Panc1 (cell line): ENCODE results near the gene ZNF326. TPM values are rescaled to one million over a fixed set of nuclear protein-coding genes. Genes with fewer than 3 reads are reported as not detected.
A peak's percentile ranks its signal among the peaks of the same experiment; 100 is the strongest.

Source experiments
- ATAC-seq: fragments of 200-7000 bp; cut with Tn5 transposase; 2 replicates; pipeline ENCODE4 v1.9.1; 2020; ENCODE audit warnings: mild to moderate bottlenecking, moderate library complexity
- BruUV-seq: library from RNA; stranded (reverse); fragments of 400-500 nt; replicated peaks from 2 replicates; lab custom pipeline; 2021; lab: Mats Ljungman, UMichigan
- CTCF ChIA-PET: fragments of 300-600 bp; sonication (Branson Sonifier 250); formaldehyde crosslinking; loops from one replicate; lab custom pipeline; 2022; ENCODE audit warnings: antibody characterized with exemption; lab: Charles Lee
- POLR2A ChIA-PET: fragments of 300-600 bp; sonication (Branson Sonifier 250); formaldehyde crosslinking; loops from one replicate; lab custom pipeline; 2022; ENCODE audit warnings: antibody characterized with exemption; lab: Charles Lee
- DNase-seq: peaks from one replicate; pipeline ENCODE4 v3.0.0-alpha.2; 2010; ENCODE audit warnings: low read depth, low spot score
- H3K27ac ChIP-seq: 2 replicates; pipeline ENCODE4 v1.5.1; 2011; ENCODE audit warnings: mild to moderate bottlenecking, low read length, inconsistent platforms
- H3K27me3 ChIP-seq: fragments of 200-500 bp; sonication (Bioruptor generic); 2 replicates; pipeline ENCODE4 v1.6.0; 2014; ENCODE audit warnings: low read length, inconsistent platforms; ENCODE audit not compliant: control insufficient read depth, insufficient read depth
- H3K36me3 ChIP-seq: fragments of 200-500 bp; sonication (Bioruptor generic); 2 replicates; pipeline ENCODE4 v1.5.1; 2014; ENCODE audit warnings: inconsistent platforms, mild to moderate bottlenecking, low read length, moderate library complexity; ENCODE audit not compliant: control insufficient read depth, insufficient read depth
- H3K4me1 ChIP-seq: 2 replicates; pipeline ENCODE4 v1.5.1; 2011; ENCODE audit warnings: inconsistent platforms, mild to moderate bottlenecking, low read length, moderate library complexity; ENCODE audit not compliant: control insufficient read depth, insufficient read depth
- H3K4me3 ChIP-seq, 2 experiments: 2 replicates each; pipeline ENCODE4 v1.5.1; 2011 to 2012; ENCODE audit warnings: low read depth in 2 of 2, low read length in 2 of 2, mild to moderate bottlenecking in 2 of 2, inconsistent platforms in 1 of 2, moderate library complexity in 1 of 2
- H3K9me3 ChIP-seq: fragments of 200-500 bp; sonication (Bioruptor generic); 2 replicates; pipeline ENCODE4 v1.5.1; 2014; ENCODE audit warnings: low read depth, mild to moderate bottlenecking, inconsistent platforms, low read length, moderate library complexity; ENCODE audit not compliant: control insufficient read depth, insufficient read depth
- POLR2AphosphoS5 ChIP-seq: IDR thresholded peaks from 2 replicates; pipeline ENCODE4 v1.6.1; 2012; ENCODE audit warnings: mild to moderate bottlenecking, low read depth, low read length, moderate library complexity
- SIN3A ChIP-seq: IDR thresholded peaks from 2 replicates; pipeline ENCODE4 v1.6.1; 2012; ENCODE audit warnings: low read depth, mild to moderate bottlenecking, low read length, moderate library complexity, borderline replicate concordance; ENCODE audit not compliant: insufficient read depth
- TCF7L2 ChIP-seq: IDR thresholded peaks from 2 replicates; pipeline ENCODE4 v1.6.1; 2011; ENCODE audit warnings: mild to moderate bottlenecking, low read depth, low read length, inconsistent platforms
- in situ Hi-C: cut with HindIII; loops from 2 replicates; pipeline ENCODE4 v1.10.0; 2016; ENCODE audit warnings: low sequenced_read_pairs, low pct_unique_long_range_greater_than_20kb
- intact Hi-C: fragments of 100-400 bp; cut with micrococcal nuclease; formaldehyde crosslinking; loops from one replicate; pipeline ENCODE4 v1.10.0; 2022; ENCODE audit not compliant: unreplicated experiment
- total RNA-seq: library from RNA; stranded (reverse); gene quantifications from one replicate; pipeline ENCODE4 v1.2.1, GENCODE V29; 2021; ENCODE audit not compliant: unreplicated experiment
- TF ChIP-seq, protein P1 (sequence below): fragments of 450-650 bp; IDR thresholded peaks from 2 replicates; pipeline ENCODE4 v1.5.1; 2017; ENCODE audit warnings: mild to moderate bottlenecking
- TF ChIP-seq, protein P2 (sequence below), 2 experiments: IDR thresholded peaks; 2 replicates each; pipeline ENCODE4 v1.6.1; 2011 to 2012; ENCODE audit warnings: low read depth in 2 of 2, control low read depth in 1 of 2, low read length in 1 of 2, mild to moderate bottlenecking in 1 of 2, moderate library complexity in 1 of 2; ENCODE audit not compliant: insufficient read depth in 1 of 2

ZNF326 gene
- total RNA-seq, 1 experiment from 2014 or later, result 19.7 TPM

DNA sequence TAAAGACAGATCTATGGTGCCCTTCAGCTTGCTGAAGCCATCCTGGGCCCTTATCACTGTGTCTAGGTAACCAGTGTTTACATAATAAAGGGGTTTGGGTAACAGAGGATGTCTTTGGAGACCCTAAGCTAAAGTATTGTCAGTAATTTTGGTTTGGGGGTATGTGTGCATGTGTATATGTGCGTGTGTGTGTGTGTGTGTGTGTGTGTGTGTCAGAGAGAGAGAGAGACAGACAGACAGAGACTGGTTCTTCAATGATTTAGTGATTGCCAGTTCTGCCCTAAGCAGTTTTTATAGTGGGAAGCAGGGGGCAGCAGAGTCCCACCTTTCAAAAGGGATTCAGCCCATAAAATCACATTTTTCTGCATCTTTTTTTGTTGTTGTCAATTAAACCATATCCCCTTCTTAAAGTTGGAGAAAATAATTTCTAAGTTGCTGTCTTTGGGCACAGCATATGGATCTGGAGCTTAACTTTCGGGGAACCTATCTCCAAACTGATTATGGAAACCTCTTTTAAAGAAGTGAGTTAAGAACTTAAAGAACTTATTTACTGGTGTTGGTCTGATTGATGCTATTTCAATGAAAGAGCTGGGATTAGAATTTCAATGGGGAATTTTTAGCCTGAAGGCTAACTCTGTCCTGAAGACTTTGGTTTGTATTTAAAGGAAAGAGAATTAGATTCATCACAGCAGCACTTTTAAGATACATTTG, 51.1 kb downstream of the ZNF326 start:
- ChIA-PET POLR2A (interaction anchor here (0.7 kb wide), 1 partner anchor 33 kb away, joined by 4 read pairs; no protein-coding TSS in a partner anchor), CTCF (interaction anchor here (0.6 kb wide), 1 partner anchor 975 kb away, joined by 4 read pairs; no protein-coding TSS in a partner anchor)
- BruUV-seq, result no TSS peak
- H3K27ac ChIP-seq, result no peak overlapping the region
- DNase-seq (peak; percentile 25), ATAC-seq (peak; percentile 74; the same call in 1 of the 2 replicates)
- H3K27me3 ChIP-seq, result peaks cover 3% of the 10 kb centered on the region; the same call in 1 of the 2 replicates
- H3K9me3 ChIP-seq, result no peaks in the 10 kb centered on the region
- no peaks in the 10 kb centered on the region for H3K4me1 ChIP-seq
- no peaks in the 10 kb centered on the region for H3K36me3 ChIP-seq
- no peak for TF ChIP-seq POLR2AphosphoS5
- TF ChIP-seq, protein P1, sequence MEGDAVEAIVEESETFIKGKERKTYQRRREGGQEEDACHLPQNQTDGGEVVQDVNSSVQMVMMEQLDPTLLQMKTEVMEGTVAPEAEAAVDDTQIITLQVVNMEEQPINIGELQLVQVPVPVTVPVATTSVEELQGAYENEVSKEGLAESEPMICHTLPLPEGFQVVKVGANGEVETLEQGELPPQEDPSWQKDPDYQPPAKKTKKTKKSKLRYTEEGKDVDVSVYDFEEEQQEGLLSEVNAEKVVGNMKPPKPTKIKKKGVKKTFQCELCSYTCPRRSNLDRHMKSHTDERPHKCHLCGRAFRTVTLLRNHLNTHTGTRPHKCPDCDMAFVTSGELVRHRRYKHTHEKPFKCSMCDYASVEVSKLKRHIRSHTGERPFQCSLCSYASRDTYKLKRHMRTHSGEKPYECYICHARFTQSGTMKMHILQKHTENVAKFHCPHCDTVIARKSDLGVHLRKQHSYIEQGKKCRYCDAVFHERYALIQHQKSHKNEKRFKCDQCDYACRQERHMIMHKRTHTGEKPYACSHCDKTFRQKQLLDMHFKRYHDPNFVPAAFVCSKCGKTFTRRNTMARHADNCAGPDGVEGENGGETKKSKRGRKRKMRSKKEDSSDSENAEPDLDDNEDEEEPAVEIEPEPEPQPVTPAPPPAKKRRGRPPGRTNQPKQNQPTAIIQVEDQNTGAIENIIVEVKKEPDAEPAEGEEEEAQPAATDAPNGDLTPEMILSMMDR, result peak; percentile 84
- intact Hi-C loops, result loop anchor here (5.0 kb wide), 1 partner anchor 66 kb away; no protein-coding TSS in a partner anchor
- H3K4me3 ChIP-seq, result no peak overlapping the region
- in situ Hi-C loops, result no loop called here

DNA sequence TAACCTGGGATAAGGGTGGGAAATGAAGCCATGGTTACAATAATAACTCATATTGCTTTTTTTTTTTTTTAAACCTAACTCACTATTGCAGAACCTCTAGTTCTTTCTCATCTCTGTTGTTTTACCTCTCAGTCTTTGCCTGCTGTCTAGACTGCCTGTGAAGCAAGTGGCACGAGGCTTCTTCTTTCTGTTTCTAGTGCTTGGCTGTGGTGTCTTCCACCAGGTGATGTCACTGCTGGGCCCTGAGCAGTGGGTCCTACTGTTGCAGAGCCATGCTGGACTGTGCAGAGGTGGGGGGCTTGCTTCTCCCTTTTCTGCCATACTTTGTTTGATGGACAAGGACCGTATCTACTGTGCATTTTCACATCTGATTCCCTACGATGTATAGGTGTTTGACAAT, 51.7 kb downstream of the ZNF326 start:
- H3K36me3 ChIP-seq, result no peaks in the 10 kb centered on the region
- ChIA-PET POLR2A (interaction anchor here (0.7 kb wide), 1 partner anchor 33 kb away, joined by 4 read pairs; no protein-coding TSS in a partner anchor), CTCF (interaction anchor here (0.6 kb wide), 1 partner anchor 975 kb away, joined by 4 read pairs; no protein-coding TSS in a partner anchor)
- no TSS peak for BruUV-seq
- H3K4me3 ChIP-seq, result no peak overlapping the region
- no peaks in the 10 kb centered on the region for H3K9me3 ChIP-seq
- no peak; the same call in 1 of the 2 replicates for ATAC-seq
- TF ChIP-seq, protein P2, sequence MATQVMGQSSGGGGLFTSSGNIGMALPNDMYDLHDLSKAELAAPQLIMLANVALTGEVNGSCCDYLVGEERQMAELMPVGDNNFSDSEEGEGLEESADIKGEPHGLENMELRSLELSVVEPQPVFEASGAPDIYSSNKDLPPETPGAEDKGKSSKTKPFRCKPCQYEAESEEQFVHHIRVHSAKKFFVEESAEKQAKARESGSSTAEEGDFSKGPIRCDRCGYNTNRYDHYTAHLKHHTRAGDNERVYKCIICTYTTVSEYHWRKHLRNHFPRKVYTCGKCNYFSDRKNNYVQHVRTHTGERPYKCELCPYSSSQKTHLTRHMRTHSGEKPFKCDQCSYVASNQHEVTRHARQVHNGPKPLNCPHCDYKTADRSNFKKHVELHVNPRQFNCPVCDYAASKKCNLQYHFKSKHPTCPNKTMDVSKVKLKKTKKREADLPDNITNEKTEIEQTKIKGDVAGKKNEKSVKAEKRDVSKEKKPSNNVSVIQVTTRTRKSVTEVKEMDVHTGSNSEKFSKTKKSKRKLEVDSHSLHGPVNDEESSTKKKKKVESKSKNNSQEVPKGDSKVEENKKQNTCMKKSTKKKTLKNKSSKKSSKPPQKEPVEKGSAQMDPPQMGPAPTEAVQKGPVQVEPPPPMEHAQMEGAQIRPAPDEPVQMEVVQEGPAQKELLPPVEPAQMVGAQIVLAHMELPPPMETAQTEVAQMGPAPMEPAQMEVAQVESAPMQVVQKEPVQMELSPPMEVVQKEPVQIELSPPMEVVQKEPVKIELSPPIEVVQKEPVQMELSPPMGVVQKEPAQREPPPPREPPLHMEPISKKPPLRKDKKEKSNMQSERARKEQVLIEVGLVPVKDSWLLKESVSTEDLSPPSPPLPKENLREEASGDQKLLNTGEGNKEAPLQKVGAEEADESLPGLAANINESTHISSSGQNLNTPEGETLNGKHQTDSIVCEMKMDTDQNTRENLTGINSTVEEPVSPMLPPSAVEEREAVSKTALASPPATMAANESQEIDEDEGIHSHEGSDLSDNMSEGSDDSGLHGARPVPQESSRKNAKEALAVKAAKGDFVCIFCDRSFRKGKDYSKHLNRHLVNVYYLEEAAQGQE (IDR thresholded peaks at IDR 0.05; ENCODE audit: insufficient read depth in 1 of 2, low read depth in 2 of 2, low read length in 1 of 2), result no peak
- TF ChIP-seq SIN3A (no peak), TCF7L2 (no peak), POLR2AphosphoS5 (no peak)
- TF ChIP-seq, protein P1, result no peak
- in situ Hi-C loops, result no loop called here
- H3K27ac ChIP-seq, result no peak overlapping the region
- intact Hi-C loops, result loop anchor here (5.0 kb wide), 1 partner anchor 66 kb away; no protein-coding TSS in a partner anchor
- H3K27me3 ChIP-seq, result peaks cover 6% of the 10 kb centered on the region; the same call in 1 of the 2 replicates
- no peaks in the 10 kb centered on the region for H3K4me1 ChIP-seq
- no peak for DNase-seq
